Activated CD4-positive, alpha-beta T cell treated with anti-CD3 and anti-CD28 coated beads for 24 hours (primary cell): Measurements from ENCODE around the gene RND1.
A peak's percentile ranks its signal among the peaks of the same experiment; 100 is the strongest.

ENCODE experiments used
- DNase-seq, 2 donors: peaks; one replicate each; pipeline ENCODE4 v3.0.0-alpha.2; 2020; ENCODE audit warnings: low read depth in 2 of 2

The RND1 gene

DNA sequence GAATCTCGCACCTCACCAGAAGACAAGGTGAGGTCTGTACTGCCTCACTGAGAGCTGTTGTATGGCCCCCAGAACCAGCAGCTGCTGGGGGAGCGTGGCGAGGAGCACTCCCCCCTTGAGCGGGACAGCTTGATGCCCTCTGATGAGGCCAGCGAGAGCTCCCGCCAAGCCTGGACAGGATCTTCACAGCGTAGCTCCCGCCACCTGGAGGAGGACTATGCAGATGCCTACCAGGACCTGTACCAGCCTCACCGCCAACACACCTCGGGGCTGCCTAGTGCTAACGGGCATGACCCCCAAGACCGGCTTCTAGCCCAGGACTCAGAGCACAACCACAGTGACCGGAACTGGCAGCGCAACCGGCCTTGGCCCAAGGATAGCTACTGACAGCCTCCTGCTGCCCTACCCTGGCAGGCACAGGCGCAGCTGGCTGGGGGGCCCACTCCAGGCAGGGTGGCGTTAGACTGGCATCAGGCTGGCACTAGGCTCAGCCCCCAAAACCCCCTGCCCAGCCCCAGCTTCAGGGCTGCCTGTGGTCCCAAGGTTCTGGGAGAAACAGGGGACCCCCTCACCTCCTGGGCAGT, 38.1 kb downstream of the RND1 start:
- DNase-seq, result no peak

- no peak for DNase-seq
Measured at GRCh38 chr12:48827026-48827425, 38.6 kb downstream of the RND1 start.

DNA sequence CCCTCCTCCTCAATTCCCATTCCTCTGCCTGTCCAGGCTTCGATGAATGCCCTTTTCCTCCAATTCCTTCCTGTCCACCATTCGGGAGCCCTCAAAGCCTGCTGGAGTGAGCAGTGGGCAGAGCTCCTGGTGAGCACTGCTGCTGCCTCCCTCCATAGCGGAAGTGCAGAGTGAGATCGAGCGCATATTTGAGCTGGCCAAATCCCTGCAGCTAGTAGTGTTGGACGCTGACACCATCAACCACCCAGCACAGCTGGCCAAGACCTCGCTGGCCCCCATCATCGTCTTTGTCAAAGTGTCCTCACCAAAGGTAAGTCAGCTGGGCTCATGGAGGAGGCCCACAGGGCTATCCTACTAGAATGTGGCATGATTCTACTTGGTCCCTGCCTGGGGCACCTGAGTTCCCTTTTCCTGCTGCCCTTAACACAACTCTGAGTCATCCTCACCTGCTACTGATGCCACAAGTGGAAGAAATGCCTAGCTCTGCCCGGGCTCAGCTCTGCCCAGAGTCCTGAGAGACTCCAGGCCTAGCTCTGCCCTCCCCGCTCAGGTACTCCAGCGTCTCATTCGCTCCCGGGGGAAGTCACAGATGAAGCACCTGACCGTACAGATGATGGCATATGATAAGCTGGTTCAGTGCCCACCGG, 39.3 kb downstream of the RND1 start:
- DNase-seq, result no peak

- no peak for DNase-seq
Measured at GRCh38 chr12:48824905-48825304, 40.8 kb downstream of the RND1 start.

GRCh38 chr12:48824112-48824511, 41.6 kb downstream of the RND1 start:
- DNase-seq, result no peak

DNA sequence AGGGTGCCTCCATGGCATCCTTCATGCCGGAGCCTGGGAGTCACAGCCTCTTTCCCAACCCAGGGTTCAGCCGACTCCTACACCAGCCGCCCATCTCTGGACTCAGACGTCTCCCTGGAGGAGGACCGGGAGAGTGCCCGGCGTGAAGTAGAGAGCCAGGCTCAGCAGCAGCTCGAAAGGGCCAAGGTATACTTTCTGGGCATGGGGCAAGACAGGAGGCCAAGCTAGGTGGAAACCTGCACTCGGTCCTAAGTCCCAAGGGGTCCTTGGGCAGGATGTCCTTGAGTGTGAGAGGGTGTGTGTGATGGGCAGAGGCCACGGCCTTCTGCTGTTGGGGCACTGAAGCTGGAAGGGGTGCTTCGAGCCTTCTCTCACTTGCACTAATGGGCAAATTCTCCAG, 42.4 kb downstream of the RND1 start:
- no peak for DNase-seq

- DNase-seq, result no peak
Measured at GRCh38 chr12:48822711-48823110, 43.0 kb downstream of the RND1 start.

GRCh38 chr12:48822139-48822538, 43.5 kb downstream of the RND1 start:
- no peak for DNase-seq

GRCh38 chr12:48819986-48820725, 45.5 kb downstream of the RND1 start:
- no peak for DNase-seq

DNA sequence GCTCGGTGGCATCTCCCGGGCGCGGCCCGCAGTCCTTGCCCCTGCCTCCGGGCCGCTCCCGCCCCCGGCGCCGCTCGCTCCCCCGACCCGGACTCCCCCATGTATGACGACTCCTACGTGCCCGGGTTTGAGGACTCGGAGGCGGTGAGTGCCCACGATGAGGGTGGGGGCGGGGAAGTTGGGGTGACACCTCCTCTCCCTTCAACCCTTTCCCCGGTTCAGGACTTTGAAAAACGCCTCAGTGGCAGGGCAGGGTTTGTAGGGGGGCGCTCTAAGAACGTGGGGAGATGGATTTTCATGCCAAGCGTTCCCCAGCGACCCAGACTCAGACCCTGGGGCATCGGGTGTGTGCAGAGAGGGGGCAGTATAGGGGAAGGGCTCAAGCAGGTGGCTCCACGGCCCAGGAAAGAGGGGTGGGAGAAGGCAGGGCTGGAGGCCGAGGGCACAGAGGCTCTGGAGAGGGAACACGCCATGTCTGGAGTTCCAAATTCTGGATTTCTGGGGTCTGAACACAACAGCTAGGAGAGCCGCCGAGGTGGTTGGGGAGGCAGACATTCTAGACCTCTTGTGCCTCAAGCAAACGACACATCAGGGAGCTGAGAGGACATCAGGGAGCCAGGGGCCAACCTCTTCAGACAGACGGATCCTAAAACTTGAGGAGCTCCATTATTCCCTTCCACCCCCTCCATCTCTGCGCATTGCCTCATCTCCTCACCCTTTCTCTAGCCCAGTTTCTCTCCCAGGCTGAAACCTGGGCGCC, 46.7 kb downstream of the RND1 start:
- no peak for DNase-seq

DNA sequence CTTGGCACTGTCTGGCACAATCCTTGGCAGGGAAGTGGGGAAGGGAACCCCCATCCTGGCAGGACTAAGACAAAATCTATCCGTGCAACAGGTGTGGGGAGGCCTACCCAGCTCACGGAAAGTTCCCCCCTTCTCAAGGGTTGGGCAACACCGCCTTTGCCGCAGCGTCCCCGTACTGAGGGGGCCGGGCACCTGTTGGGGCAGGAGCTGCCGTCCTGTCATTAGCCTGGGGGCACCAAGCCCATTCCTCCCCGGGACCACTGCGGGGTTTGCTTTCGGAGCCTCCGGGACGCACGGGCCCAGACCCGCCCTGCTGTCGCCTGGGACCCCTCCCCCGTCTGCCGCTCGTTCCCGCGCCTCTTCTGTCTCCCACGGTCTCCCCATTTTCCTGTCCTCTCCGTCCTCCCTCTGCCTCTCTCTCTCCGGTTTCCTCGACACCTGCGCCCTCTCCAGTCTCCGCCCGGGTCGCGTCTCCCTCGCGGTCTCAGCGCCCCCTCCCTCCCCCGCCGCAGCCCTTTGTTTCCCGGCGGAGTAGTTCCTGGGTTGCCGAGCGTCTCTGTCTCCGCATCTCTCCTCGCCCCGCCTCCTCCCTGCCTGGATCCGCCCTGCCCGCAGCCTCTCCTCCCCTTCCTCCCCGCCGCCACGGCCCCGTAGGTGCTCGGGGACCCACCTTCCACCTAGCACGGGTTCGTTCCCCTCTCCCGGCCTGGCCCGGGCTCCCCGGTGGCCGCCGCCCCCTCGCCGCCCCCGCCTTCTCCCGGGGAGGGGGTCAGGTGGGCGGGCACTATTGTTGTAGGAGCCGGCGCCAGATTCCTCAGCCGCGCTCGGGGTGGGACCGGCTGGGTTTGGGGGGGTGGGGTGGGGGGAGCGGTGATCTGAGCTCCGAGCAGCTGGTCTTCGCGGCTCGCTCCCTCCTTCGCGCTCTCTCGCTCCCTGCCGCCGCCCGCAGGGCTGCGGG, 47.5 kb downstream of the RND1 start, which contains the start of gene CACNB3:
CACNB3 (plus strand) TSS at position 624 of the 958 bp plus-strand sequence. CDS start 434 bp downstream, outside the sequence.
- DNase-seq, result peak; percentile 68 to 72

DNA sequence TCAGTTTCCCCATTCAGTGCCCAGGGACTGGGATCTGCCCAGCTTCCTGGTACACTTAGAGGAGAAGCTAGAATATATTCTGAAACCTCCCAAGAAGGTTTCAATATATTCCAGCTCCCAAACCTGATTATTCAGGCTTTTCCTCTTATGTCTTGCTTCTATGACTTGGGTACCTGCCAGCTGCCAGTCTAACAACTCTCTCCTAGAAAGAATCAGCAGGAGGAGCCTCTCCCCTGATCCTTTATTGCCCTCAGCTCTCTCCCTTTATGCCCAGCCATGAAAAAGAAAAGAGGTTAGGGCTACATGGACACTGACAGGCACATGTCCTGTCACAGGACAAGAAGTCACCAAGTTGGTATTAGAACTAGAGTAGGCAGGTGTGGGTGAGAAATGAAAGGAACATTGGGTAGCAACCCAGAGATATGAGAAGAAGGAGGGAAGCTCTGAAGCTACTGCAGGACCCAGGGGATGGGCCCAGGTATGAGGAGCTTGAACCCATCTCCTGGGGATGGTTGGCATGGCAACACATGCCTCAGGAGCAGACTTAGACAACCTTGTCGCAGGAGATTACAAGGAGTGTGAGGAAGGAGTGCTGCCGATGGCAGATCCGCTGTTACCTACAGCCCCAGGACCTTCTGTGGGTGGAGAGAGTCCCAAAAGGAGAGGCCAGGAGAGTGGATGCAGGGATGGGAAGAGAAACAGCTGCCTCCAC, 49.4 kb downstream of the RND1 start:
- no peak for DNase-seq

GRCh38 chr12:48815126-48816110, 50.3 kb downstream of the RND1 start:
- peak in 1 of 2 donors; percentile 42 for DNase-seq

GRCh38 chr12:48814262-48815125, 51.2 kb downstream of the RND1 start:
- DNase-seq, result peak; percentile 58 to 68

DNA sequence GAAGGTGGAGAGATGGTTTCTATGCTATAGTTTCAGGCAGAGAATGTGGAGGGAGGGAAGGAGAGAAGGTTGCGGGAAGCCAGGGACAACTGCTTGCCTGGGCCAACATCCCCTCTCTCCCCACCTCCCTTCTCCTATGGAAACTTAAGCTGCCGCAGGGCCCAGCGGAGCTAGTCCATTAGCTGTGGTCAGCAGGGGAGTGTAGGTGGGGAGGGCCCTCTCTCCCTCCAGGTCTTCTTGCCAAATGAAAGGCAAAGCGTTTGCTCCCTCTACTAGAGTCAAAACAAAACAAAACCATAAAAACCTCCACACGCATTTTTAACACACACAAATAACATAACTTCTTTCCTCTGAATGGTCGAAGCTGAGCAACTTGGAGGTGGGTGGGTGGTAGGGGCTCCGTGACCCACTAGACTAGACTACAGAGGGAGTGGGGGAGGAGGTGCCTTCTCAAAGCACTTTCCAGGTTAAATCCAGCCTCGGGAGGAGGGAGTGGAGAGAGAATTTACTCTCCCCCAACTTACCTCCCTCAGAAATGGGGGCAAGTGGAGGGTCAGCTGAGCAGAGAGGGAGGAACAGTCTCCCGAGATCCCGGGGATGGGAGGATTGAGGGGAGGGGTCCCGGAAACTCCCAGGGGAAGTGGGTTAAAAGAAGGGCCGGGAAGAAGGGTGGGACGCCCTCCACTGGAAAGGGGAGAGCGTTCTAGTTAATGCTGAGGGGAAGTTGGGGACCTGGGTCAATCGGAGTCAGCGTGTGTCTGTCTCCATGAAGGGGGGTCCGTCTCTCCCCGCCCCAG, 52.0 kb downstream of the RND1 start:
- DNase-seq, result no peak

- DNase-seq, result no peak
Measured at GRCh38 chr12:48812389-48812788, 53.3 kb downstream of the RND1 start.

DNA sequence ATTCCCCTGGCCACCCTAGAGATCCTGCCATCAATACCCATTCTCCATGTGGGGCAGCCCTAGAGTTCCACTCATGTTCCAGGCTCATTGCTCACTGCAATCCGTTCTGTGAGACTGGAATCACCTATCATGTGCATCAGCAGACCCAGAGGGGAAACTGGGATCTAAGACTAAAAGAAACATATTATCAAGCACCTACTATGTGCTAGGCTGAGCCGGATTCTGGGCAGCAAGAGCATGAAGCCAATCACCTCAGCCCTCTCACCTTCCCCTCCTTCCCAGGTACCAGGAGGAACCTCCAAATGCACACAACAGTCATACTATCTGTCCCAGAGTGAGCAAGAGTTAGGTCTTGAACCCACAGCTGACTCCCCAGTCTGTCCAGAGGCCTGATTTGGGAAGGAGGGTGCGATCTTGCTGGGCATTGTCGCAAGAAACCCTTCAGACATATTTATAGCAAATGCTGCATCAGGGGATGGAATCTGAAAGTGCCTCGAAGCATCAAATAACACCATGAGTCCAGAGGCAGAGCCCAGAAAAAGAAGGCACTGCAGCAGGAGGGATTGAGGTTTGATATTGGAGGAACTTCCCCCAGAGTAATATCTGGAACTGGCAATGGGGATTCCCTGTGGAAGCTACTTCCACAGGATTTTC, 54.1 kb downstream of the RND1 start:
- no peak for DNase-seq
